ENCODE data around the gene MFN1.

The MFN1 gene

GRCh38 chr3:179321668-179322285 is 25.7 kb upstream of the MFN1 start:
- Mint-ChIP-seq H3K27ac (ENCODE audit: low read depth) (peak overlapping the region; percentile 91), H3K4me3 (peak overlapping the region; percentile 84), H3K27me3 (no peaks in the 10 kb centered on the region), H3K4me1 (peaks cover 35% of the 10 kb centered on the region), H3K36me3 (ENCODE audit: insufficient read depth) (peaks cover 24% of the 10 kb centered on the region), H3K9me3 (no peaks in the 10 kb centered on the region)
- no peak for ATAC-seq (replicated peaks; ENCODE audit: extremely low read depth, poor library complexity, severe bottlenecking)
- no peak for DNase-seq (ENCODE audit: low spot score in 2 of 2)

- H3K4me1 Mint-ChIP-seq: peaks cover 35% of the 10 kb centered on the region
- peaks cover 27% of the 10 kb centered on the region for H3K36me3 Mint-ChIP-seq (ENCODE audit: insufficient read depth)
- ATAC-seq (replicated peaks; ENCODE audit: extremely low read depth, poor library complexity, severe bottlenecking) (peak; percentile 83), DNase-seq (ENCODE audit: low spot score in 2 of 2) (peak; percentile 68 to 81)
- H3K4me3 Mint-ChIP-seq: peak within 1 kb of the TSS; percentile 84
- H3K27ac Mint-ChIP-seq (ENCODE audit: low read depth): peak within 1 kb of the TSS; percentile 94
- H3K9me3 Mint-ChIP-seq: no peaks in the 10 kb centered on the region
- no peaks in the 10 kb centered on the region for H3K27me3 Mint-ChIP-seq
Observed at GRCh38 chr3:179322286-179323196, 25.0 kb upstream of the MFN1 start, which contains the start of gene ZNF639. ZNF639 (plus strand) TSS chr3:179323031; CDS start chr3:179328294, 5,263 bp downstream.

GRCh38 chr3:179323197-179324110 is 24.1 kb upstream of the MFN1 start:
- ATAC-seq (replicated peaks; ENCODE audit: extremely low read depth, poor library complexity, severe bottlenecking): peak; percentile 60
- peaks cover 35% of the 10 kb centered on the region for H3K4me1 Mint-ChIP-seq
- peak; percentile 33 to 48 for DNase-seq (ENCODE audit: low spot score in 2 of 2)
- H3K36me3 Mint-ChIP-seq (ENCODE audit: insufficient read depth): peaks cover 32% of the 10 kb centered on the region
- peak overlapping the region; percentile 94 for H3K27ac Mint-ChIP-seq (ENCODE audit: low read depth)
- H3K9me3 Mint-ChIP-seq: no peaks in the 10 kb centered on the region
- peak overlapping the region; percentile 84 for H3K4me3 Mint-ChIP-seq
- no peaks in the 10 kb centered on the region for H3K27me3 Mint-ChIP-seq

GRCh38 chr3:179324270-179324754 is 23.2 kb upstream of the MFN1 start:
- Mint-ChIP-seq H3K4me3 (peak overlapping the region; percentile 84), H3K36me3 (ENCODE audit: insufficient read depth) (peaks cover 40% of the 10 kb centered on the region), H3K27ac (ENCODE audit: low read depth) (peak overlapping the region; percentile 94), H3K27me3 (no peaks in the 10 kb centered on the region), H3K4me1 (peaks cover 35% of the 10 kb centered on the region), H3K9me3 (no peaks in the 10 kb centered on the region)
- DNase-seq (ENCODE audit: low spot score in 2 of 2) (no peak), ATAC-seq (replicated peaks; ENCODE audit: extremely low read depth, poor library complexity, severe bottlenecking) (peak; percentile 30)

- Mint-ChIP-seq H3K4me3 (no peak overlapping the region), H3K27me3 (no peaks in the 10 kb centered on the region), H3K9me3 (no peaks in the 10 kb centered on the region), H3K4me1 (peaks cover under 1% of the 10 kb centered on the region), H3K36me3 (ENCODE audit: insufficient read depth) (peaks cover 61% of the 10 kb centered on the region), H3K27ac (ENCODE audit: low read depth) (no peak overlapping the region)
- ATAC-seq (replicated peaks; ENCODE audit: extremely low read depth, poor library complexity, severe bottlenecking) (no peak), DNase-seq (ENCODE audit: low spot score in 2 of 2) (no peak)
Observed at GRCh38 chr3:179330438-179330837, 17.1 kb upstream of the MFN1 start.

GRCh38 chr3:179332240-179332639 is 15.3 kb upstream of the MFN1 start:
- no peaks in the 10 kb centered on the region for H3K4me1 Mint-ChIP-seq
- H3K27ac Mint-ChIP-seq (ENCODE audit: low read depth): no peak overlapping the region
- no peak for DNase-seq (ENCODE audit: low spot score in 2 of 2)

DNA sequence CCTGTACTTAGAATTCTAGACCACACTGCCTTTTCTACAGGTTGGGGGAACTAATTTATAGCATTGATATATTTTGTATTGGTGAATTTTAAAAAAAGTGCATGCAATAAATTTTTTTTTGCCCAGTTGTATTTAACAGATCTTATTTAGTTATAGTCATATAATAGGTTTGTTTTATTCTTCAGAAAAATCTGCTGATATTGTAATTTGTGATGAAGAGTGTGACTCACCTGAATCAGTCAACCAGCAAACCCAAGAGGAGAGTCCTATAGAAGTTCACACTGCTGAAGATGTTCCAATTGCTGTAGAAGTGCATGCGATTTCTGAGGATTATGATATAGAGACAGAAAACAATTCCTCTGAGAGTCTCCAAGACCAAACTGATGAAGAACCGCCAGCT is 14.4 kb upstream of the MFN1 start:
- no peak for ATAC-seq (replicated peaks; ENCODE audit: extremely low read depth, poor library complexity, severe bottlenecking)
- Mint-ChIP-seq H3K4me3 (no peak overlapping the region), H3K27me3 (no peaks in the 10 kb centered on the region), H3K27ac (ENCODE audit: low read depth) (no peak overlapping the region), H3K36me3 (ENCODE audit: insufficient read depth) (peaks cover 63% of the 10 kb centered on the region), H3K9me3 (no peaks in the 10 kb centered on the region), H3K4me1 (no peaks in the 10 kb centered on the region)
- no peak for DNase-seq (ENCODE audit: low spot score in 2 of 2)

More at GRCh38 chr3:179332240-179332639, 15.3 kb upstream of the MFN1 start:
- no peaks in the 10 kb centered on the region for H3K27me3 Mint-ChIP-seq
- H3K36me3 Mint-ChIP-seq (ENCODE audit: insufficient read depth): peaks cover 65% of the 10 kb centered on the region
- no peak overlapping the region for H3K4me3 Mint-ChIP-seq
- ATAC-seq (replicated peaks; ENCODE audit: extremely low read depth, poor library complexity, severe bottlenecking): no peak
- no peaks in the 10 kb centered on the region for H3K9me3 Mint-ChIP-seq

GRCh38 chr3:179336345-179336929 is 11.1 kb upstream of the MFN1 start:
- Mint-ChIP-seq H3K27me3 (no peaks in the 10 kb centered on the region), H3K4me1 (no peaks in the 10 kb centered on the region), H3K4me3 (no peak overlapping the region), H3K27ac (ENCODE audit: low read depth) (no peak overlapping the region), H3K36me3 (ENCODE audit: insufficient read depth) (peaks cover 36% of the 10 kb centered on the region), H3K9me3 (no peaks in the 10 kb centered on the region)
- ATAC-seq (replicated peaks; ENCODE audit: extremely low read depth, poor library complexity, severe bottlenecking) (no peak), DNase-seq (ENCODE audit: low spot score in 2 of 2) (no peak)

- H3K27ac Mint-ChIP-seq (ENCODE audit: low read depth): peak overlapping the region; percentile 87
- peaks cover 25% of the 10 kb centered on the region for H3K36me3 Mint-ChIP-seq (ENCODE audit: insufficient read depth)
- H3K4me3 Mint-ChIP-seq: peak overlapping the region; percentile 99
- no peak for DNase-seq (ENCODE audit: low spot score in 2 of 2)
- peak; percentile 13 for ATAC-seq (replicated peaks; ENCODE audit: extremely low read depth, poor library complexity, severe bottlenecking)
- no peaks in the 10 kb centered on the region for H3K27me3 Mint-ChIP-seq
- peaks cover 16% of the 10 kb centered on the region for H3K4me1 Mint-ChIP-seq
- no peaks in the 10 kb centered on the region for H3K9me3 Mint-ChIP-seq
Observed at GRCh38 chr3:179348325-179349013, 960 bp downstream of the MFN1 start.

GRCh38 chr3:179355996-179356395 is 8.5 kb downstream of the MFN1 start:
- DNase-seq (ENCODE audit: low spot score in 2 of 2) (no peak), ATAC-seq (replicated peaks; ENCODE audit: extremely low read depth, poor library complexity, severe bottlenecking) (no peak)
- no peaks in the 10 kb centered on the region for H3K27me3 Mint-ChIP-seq
- H3K9me3 Mint-ChIP-seq: no peaks in the 10 kb centered on the region
- peaks cover 68% of the 10 kb centered on the region for H3K36me3 Mint-ChIP-seq (ENCODE audit: insufficient read depth)
- no peak overlapping the region for H3K4me3 Mint-ChIP-seq
- H3K4me1 Mint-ChIP-seq: peaks cover 31% of the 10 kb centered on the region
- no peak overlapping the region for H3K27ac Mint-ChIP-seq (ENCODE audit: low read depth)

GRCh38 chr3:179363332-179363731 is 15.8 kb downstream of the MFN1 start:
- Mint-ChIP-seq H3K4me1 (no peaks in the 10 kb centered on the region), H3K27me3 (no peaks in the 10 kb centered on the region), H3K9me3 (no peaks in the 10 kb centered on the region), H3K4me3 (no peak overlapping the region), H3K27ac (ENCODE audit: low read depth) (no peak overlapping the region), H3K36me3 (ENCODE audit: insufficient read depth) (peaks cover 51% of the 10 kb centered on the region)
- no peak for ATAC-seq (replicated peaks; ENCODE audit: extremely low read depth, poor library complexity, severe bottlenecking)
- DNase-seq (ENCODE audit: low spot score in 2 of 2): no peak
